AG04449 (cell line): Measurements from ENCODE around the gene AZI2.

Experiments
- CTCF ChIA-PET: fragments of 350-600 bp; formaldehyde crosslinking; extraction: SDS; loops from one replicate; lab custom pipeline; 2021; ENCODE audit warnings: antibody characterized with exemption; lab: Yijun Ruan, JAX
- POLR2A ChIA-PET: fragments of 400-600, 350-600 bp; formaldehyde crosslinking; extraction: SDS; loops from one replicate; lab custom pipeline; 2020; ENCODE audit warnings: antibody characterized with exemption, inconsistent platforms; lab: Yijun Ruan, JAX
- DNase-seq: peaks from one replicate; pipeline ENCODE4 v3.0.0-alpha.2; 2010; ENCODE audit warnings: low read depth, low spot score
- H3K4me3 ChIP-seq: 2 replicates; pipeline ENCODE4 v1.5.1; 2011; ENCODE audit warnings: low read depth, mild to moderate bottlenecking, control low read depth, low read length
- CTCF ChIP-seq: IDR thresholded peaks from one replicate; pipeline ENCODE4 v1.5.1; 2011; ENCODE audit warnings: mild to moderate bottlenecking, moderate library complexity, low read length, control low read depth, inconsistent platforms; ENCODE audit not compliant: insufficient read depth; ENCODE audit errors: missing control alignments

Gene AZI2

GRCh38 chr3:28348629-28349468 lies at the start of gene AZI2, which contains the start of gene ZCWPW2:
TSS of gene AZI2 (minus strand) at chr3:28348824. CDS start at chr3:28340617, 8,207 bp downstream.
TSS of gene ZCWPW2 (plus strand) at chr3:28348721. CDS start at chr3:28413069, 64,348 bp downstream.
- peak; percentile 20 for TF ChIP-seq CTCF
- POLR2A ChIA-PET: interaction anchor here (0.6 to 1.2 kb wide), 4 partner anchors 9 to 1022 kb away, joined by 3 read pairs; no protein-coding TSS in a partner anchor

GRCh38 chr3:28388978-28389377 lies 40.4 kb upstream of the AZI2 start:
- H3K4me3 ChIP-seq: no peak overlapping the region
- CTCF ChIA-PET: no interaction called here
- POLR2A ChIA-PET: no interaction called here
- DNase-seq: no peak
- TF ChIP-seq CTCF: no peak

More at GRCh38 chr3:28348629-28349468, at the start of gene AZI2, which contains the start of gene ZCWPW2:
- H3K4me3 ChIP-seq: peak within 1 kb of the TSS; percentile 92
- DNase-seq: peak; percentile 71
- CTCF ChIA-PET: interaction anchor here (1.2 to 1.5 kb wide), 4 partner anchors 10 to 28 kb away, joined by 3 to 7 read pairs (median 4); no protein-coding TSS in a partner anchor

- ChIA-PET CTCF (no interaction called here), POLR2A (no interaction called here)
- DNase-seq: no peak
- no peak for TF ChIP-seq CTCF
- no peak overlapping the region for H3K4me3 ChIP-seq
Measured at GRCh38 chr3:28386049-28386448, 37.4 kb upstream of the AZI2 start.

- CTCF ChIA-PET: no interaction called here
- DNase-seq: peak; percentile 28
- no peak for TF ChIP-seq CTCF
- POLR2A ChIA-PET: no interaction called here
- no peak overlapping the region for H3K4me3 ChIP-seq
Measured at GRCh38 chr3:28376424-28376823, 27.8 kb upstream of the AZI2 start.

GRCh38 chr3:28349469-28350000 lies 911 bp upstream of the AZI2 start:
- TF ChIP-seq CTCF: no peak
- H3K4me3 ChIP-seq: peak overlapping the region; percentile 92
- CTCF ChIA-PET: interaction anchor here (1.2 to 1.5 kb wide), 3 partner anchors 10 to 28 kb away, joined by 3 to 7 read pairs (median 4); no protein-coding TSS in a partner anchor
- DNase-seq: no peak
- POLR2A ChIA-PET: interaction anchor here (1.0 kb wide), 1 partner anchor 32 kb away, joined by 3 read pairs; no protein-coding TSS in a partner anchor

- no peak for TF ChIP-seq CTCF
- ChIA-PET POLR2A (interaction anchor here (0.6 to 1.2 kb wide), 4 partner anchors 9 to 1022 kb away, joined by 3 read pairs; no protein-coding TSS in a partner anchor), CTCF (interaction anchor here (1.2 kb wide), 2 partner anchors 12 to 27 kb away, joined by 3 to 4 read pairs; no protein-coding TSS in a partner anchor)
- peak; percentile 60 for DNase-seq
- peak overlapping the region; percentile 92 for H3K4me3 ChIP-seq
Measured at GRCh38 chr3:28348265-28348628, 377 bp downstream of the AZI2 start.
